SK-N-SH (cell line): Measurements from ENCODE around the gene CCDC178. TPM values are rescaled to one million over a fixed set of nuclear protein-coding genes. Genes with fewer than 3 reads are reported as not detected.

Source experiments
- CTCF ChIA-PET: fragments of 300-600, 350-600 bp; formaldehyde crosslinking; extraction: SDS; loops from one replicate; lab custom pipeline; 2021; lab: Yijun Ruan, JAX
- POLR2A ChIA-PET: fragments of 350-600 bp; sonication (Branson Sonifier 250); formaldehyde crosslinking; extraction: SDS; loops from one replicate; lab custom pipeline; 2020; ENCODE audit warnings: antibody characterized with exemption, inconsistent platforms; lab: Yijun Ruan, JAX
- DNase-seq: peaks from one replicate; pipeline ENCODE4 v3.0.0; 2012
- H2AFZ ChIP-seq: fragments of 200-600 bp; sonication (generic); 2 replicates; pipeline ENCODE4 v1.8.1; 2016; ENCODE audit warnings: antibody characterized with exemption, mild to moderate bottlenecking, low read depth
- H3F3A ChIP-seq: fragments of 200-600 bp; sonication (generic); replicated peaks from 2 replicates; pipeline ENCODE3; 2016; ENCODE audit warnings: antibody characterized with exemption, mild to moderate bottlenecking; ENCODE audit not compliant: insufficient read depth
- H3K27ac ChIP-seq, 2 experiments: fragments of 200-500 bp in 1 of 2; fragments of 200-600 bp in 1 of 2; sonication (Bioruptor generic) in 1 of 2; sonication (generic), shearing (Covaris generic) in 1 of 2; 2 replicates each; pipeline versions ENCODE4 v1.5.1 to v1.6.1; 2014 to 2016; ENCODE audit warnings: low read depth in 2 of 2, inconsistent platforms in 1 of 2, low read length in 1 of 2, mild to moderate bottlenecking in 1 of 2, mixed read lengths in 1 of 2
- H3K27me3 ChIP-seq: fragments of 200-600 bp; sonication (generic), shearing (Covaris generic); 2 replicates; pipeline ENCODE4 v1.6.1; 2016; ENCODE audit warnings: mixed run types; ENCODE audit not compliant: insufficient read depth
- H3K36me3 ChIP-seq, 2 experiments: fragments of 200-500 bp in 1 of 2; fragments of 200-600 bp in 1 of 2; sonication (Bioruptor generic) in 1 of 2; sonication (generic) in 1 of 2; replicated peaks in 1 of 2; 2 replicates each; pipeline versions ENCODE3 to v1.5.1; 2014 to 2016; ENCODE audit warnings: low read length in 1 of 2, mild to moderate bottlenecking in 1 of 2; ENCODE audit not compliant: insufficient read depth in 2 of 2, control insufficient read depth in 1 of 2
- H3K4me1 ChIP-seq, 2 experiments: fragments of 200-500 bp in 1 of 2; fragments of 200-600 bp in 1 of 2; sonication (Bioruptor generic) in 1 of 2; sonication (generic), shearing (Covaris generic) in 1 of 2; 2 replicates each; pipeline versions ENCODE4 v1.5.1 to v1.6.1; 2014 to 2016; ENCODE audit warnings: low read depth in 1 of 2, low read length in 1 of 2, mixed run types in 1 of 2; ENCODE audit not compliant: insufficient read depth in 2 of 2, control insufficient read depth in 1 of 2
- H3K4me2 ChIP-seq: fragments of 200-600 bp; sonication (generic), shearing (Covaris generic); 2 replicates; pipeline ENCODE4 v1.6.1; 2017; ENCODE audit warnings: mixed run types
- H3K4me3 ChIP-seq, 2 experiments: fragments of 200-500 bp in 1 of 2; fragments of 200-600 bp in 1 of 2; sonication (Bioruptor generic) in 1 of 2; sonication (generic), shearing (Covaris generic) in 1 of 2; 2 replicates each; pipeline versions ENCODE4 v1.5.1 to v1.8.1; 2014 to 2016; ENCODE audit warnings: low read depth in 2 of 2, inconsistent platforms in 1 of 2, low read length in 1 of 2, mild to moderate bottlenecking in 1 of 2, mixed read lengths in 1 of 2, moderate library complexity in 1 of 2
- H3K79me2 ChIP-seq: fragments of 200-600 bp; sonication (generic); 2 replicates; pipeline ENCODE4 v1.8.1; 2017; ENCODE audit warnings: mild to moderate bottlenecking; ENCODE audit not compliant: insufficient read depth
- H3K9ac ChIP-seq: fragments of 200-600 bp; sonication (generic); 2 replicates; pipeline ENCODE4 v1.6.1; 2017; ENCODE audit warnings: mixed run types
- H3K9me2 ChIP-seq: fragments of 200-600 bp; sonication (generic); 2 replicates; pipeline ENCODE4 v1.6.1; 2017; ENCODE audit warnings: mixed run types
- H3K9me3 ChIP-seq: fragments of 200-600 bp; sonication (generic); 2 replicates; pipeline ENCODE4 v1.6.1; 2017; ENCODE audit warnings: mixed run types, mild to moderate bottlenecking, moderate library complexity
- H4K20me1 ChIP-seq: fragments of 200-600 bp; sonication (generic); 2 replicates; pipeline ENCODE4 v1.6.1; 2017; ENCODE audit warnings: mild to moderate bottlenecking, mixed run types; ENCODE audit not compliant: insufficient read depth
- CHD2 ChIP-seq: fragments of 150-350 bp; IDR thresholded peaks from 2 replicates; pipeline ENCODE4 v1.6.1; 2018; ENCODE audit warnings: low read length; ENCODE audit not compliant: partially characterized antibody
- ELF1 ChIP-seq: IDR thresholded peaks from 2 replicates; pipeline ENCODE4 v1.4.0; 2012
- EP300 ChIP-seq, 2 experiments: IDR thresholded peaks; 2 replicates each; pipeline versions ENCODE4 v1.4.0 to v1.6.1; 2012; ENCODE audit warnings: borderline replicate concordance in 1 of 2, low read depth in 1 of 2, low read length in 1 of 2
- FOXJ3 ChIP-seq: sonication (generic); formaldehyde crosslinking; IDR thresholded peaks from 2 replicates; pipeline ENCODE4 v1.5.1; 2020; ENCODE audit warnings: mild to moderate bottlenecking, missing genetic modification reagents
- GATA2 ChIP-seq: sonication (generic); formaldehyde crosslinking; IDR thresholded peaks from 2 replicates; pipeline ENCODE4 v1.5.0; 2020; ENCODE audit warnings: mild to moderate bottlenecking, missing genetic modification reagents
- MAX ChIP-seq: IDR thresholded peaks from 2 replicates; pipeline ENCODE4 v1.4.0; 2012; ENCODE audit warnings: low read depth
- PBX3 ChIP-seq: IDR thresholded peaks from 2 replicates; pipeline ENCODE4; 2012
- POLR2AphosphoS5 ChIP-seq: IDR thresholded peaks from 2 replicates; pipeline ENCODE4 v1.6.1; 2012; ENCODE audit warnings: low read depth, low read length
- RCOR1 ChIP-seq: fragments of 150-350 bp; IDR thresholded peaks from 2 replicates; pipeline ENCODE4 v1.6.1; 2017; ENCODE audit warnings: antibody characterized with exemption, low read length
- RFX5 ChIP-seq: IDR thresholded peaks from 2 replicates; pipeline ENCODE4 v1.6.1; 2012; ENCODE audit warnings: mild to moderate bottlenecking, improper control_type of control experiment, low read length
- SIN3A ChIP-seq: IDR thresholded peaks from 2 replicates; pipeline ENCODE4 v1.6.1; 2012; ENCODE audit warnings: low read depth, mild to moderate bottlenecking, low read length, moderate library complexity, borderline replicate concordance
- TEAD4 ChIP-seq: IDR thresholded peaks from 2 replicates; pipeline ENCODE4 v1.4.0; 2012; ENCODE audit warnings: mild to moderate bottlenecking, borderline replicate concordance; ENCODE audit not compliant: insufficient read depth
- YY1 ChIP-seq: IDR thresholded peaks from 2 replicates; pipeline ENCODE4 v1.4.0; 2012; ENCODE audit warnings: low read depth, mild to moderate bottlenecking
- WGBS: methylation state at CpG from one replicate; pipeline ENCODE4 v1.1.6; 2017; ENCODE audit warnings: low lambda C conversion rate; 5-methylcytosine and 5-hydroxymethylcytosine counted together
- polyA plus RNA-seq, 3 experiments: library from polyadenylated mRNA; depleted of rRNA; stranded (reverse); fragments of >200 nt; gene quantifications; 2 replicates each; pipeline ENCODE4 v1.2.3, GENCODE V29; 2012
- TF ChIP-seq, protein P1 (sequence below): fragments of 150-350 bp; IDR thresholded peaks from 2 replicates; pipeline ENCODE4 v1.6.1; 2016; ENCODE audit warnings: mild to moderate bottlenecking, low read depth, low read length
- TF ChIP-seq, protein P2 (sequence below): IDR thresholded peaks from 2 replicates; pipeline ENCODE4 v1.4.0; 2012; ENCODE audit warnings: low read depth, borderline replicate concordance
- TF ChIP-seq, protein P3 (sequence below): IDR thresholded peaks from 2 replicates; pipeline ENCODE4 v1.6.1; 2012; ENCODE audit warnings: mild to moderate bottlenecking, low read depth, low read length, moderate library complexity
- TF ChIP-seq, protein P4 (sequence below): fragments of 150-350 bp; IDR thresholded peaks from 2 replicates; pipeline ENCODE4 v1.6.1; 2017; ENCODE audit warnings: antibody characterized with exemption, low read length, low read depth, borderline replicate concordance

Gene CCDC178
- polyA plus RNA-seq, 1 of the 3 experiments (the other 2 are of a cell fraction): not detected

- CTCF ChIA-PET: no interaction called here
- no peak overlapping the region for H2AFZ ChIP-seq
- no peaks in the 10 kb centered on the region for H3K79me2 ChIP-seq
- H3K9ac ChIP-seq: no peak overlapping the region
- H3K9me2 ChIP-seq: no peaks in the 10 kb centered on the region
- H3K9me3 ChIP-seq: no peaks in the 10 kb centered on the region
- no peaks in the 10 kb centered on the region for H3F3A ChIP-seq
- H3K4me1 ChIP-seq: no peaks in the 10 kb centered on the region; a peak in 1 of 4 replicates
- TF ChIP-seq CHD2 (no peak), EP300 (IDR thresholded peaks at IDR 0.05; ENCODE audit: borderline replicate concordance in 1 of 2, low read depth in 1 of 2, low read length in 1 of 2) (no peak), TEAD4 (no peak), POLR2AphosphoS5 (no peak), RFX5 (no peak), YY1 (no peak), MAX (no peak)
- TF ChIP-seq, protein P1, sequence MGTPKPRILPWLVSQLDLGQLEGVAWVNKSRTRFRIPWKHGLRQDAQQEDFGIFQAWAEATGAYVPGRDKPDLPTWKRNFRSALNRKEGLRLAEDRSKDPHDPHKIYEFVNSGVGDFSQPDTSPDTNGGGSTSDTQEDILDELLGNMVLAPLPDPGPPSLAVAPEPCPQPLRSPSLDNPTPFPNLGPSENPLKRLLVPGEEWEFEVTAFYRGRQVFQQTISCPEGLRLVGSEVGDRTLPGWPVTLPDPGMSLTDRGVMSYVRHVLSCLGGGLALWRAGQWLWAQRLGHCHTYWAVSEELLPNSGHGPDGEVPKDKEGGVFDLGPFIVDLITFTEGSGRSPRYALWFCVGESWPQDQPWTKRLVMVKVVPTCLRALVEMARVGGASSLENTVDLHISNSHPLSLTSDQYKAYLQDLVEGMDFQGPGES: no peak
- no peaks in the 10 kb centered on the region for H3K36me3 ChIP-seq
- no peaks in the 10 kb centered on the region for H4K20me1 ChIP-seq
- no peak overlapping the region for H3K4me3 ChIP-seq
- DNase-seq: no peak
- H3K4me2 ChIP-seq: no peak overlapping the region
- no peak overlapping the region for H3K27ac ChIP-seq
- POLR2A ChIA-PET: no interaction called here
- H3K27me3 ChIP-seq: no peaks in the 10 kb centered on the region
- 27% methylated on average over 5 of the region's 5 CpGs for WGBS
Observed at GRCh38 chr18:33051407-33051806, 389.1 kb downstream of the CCDC178 start.

GRCh38 chr18:33040213-33040612 is 400.3 kb downstream of the CCDC178 start:
- CTCF ChIA-PET: no interaction called here
- Histone ChIP-seq H3K36me3 (no peaks in the 10 kb centered on the region), H2AFZ (no peak overlapping the region), H3K9ac (no peak overlapping the region), H3K79me2 (no peaks in the 10 kb centered on the region), H3K4me2 (no peak overlapping the region), H3F3A (no peaks in the 10 kb centered on the region), H3K9me2 (no peaks in the 10 kb centered on the region), H3K27me3 (no peaks in the 10 kb centered on the region), H3K4me3 (no peak overlapping the region), H3K4me1 (no peaks in the 10 kb centered on the region), H3K9me3 (no peaks in the 10 kb centered on the region), H3K27ac (no peak overlapping the region), H4K20me1 (no peaks in the 10 kb centered on the region)
- POLR2A ChIA-PET: no interaction called here
- DNase-seq: no peak
- TF ChIP-seq, protein P2, sequence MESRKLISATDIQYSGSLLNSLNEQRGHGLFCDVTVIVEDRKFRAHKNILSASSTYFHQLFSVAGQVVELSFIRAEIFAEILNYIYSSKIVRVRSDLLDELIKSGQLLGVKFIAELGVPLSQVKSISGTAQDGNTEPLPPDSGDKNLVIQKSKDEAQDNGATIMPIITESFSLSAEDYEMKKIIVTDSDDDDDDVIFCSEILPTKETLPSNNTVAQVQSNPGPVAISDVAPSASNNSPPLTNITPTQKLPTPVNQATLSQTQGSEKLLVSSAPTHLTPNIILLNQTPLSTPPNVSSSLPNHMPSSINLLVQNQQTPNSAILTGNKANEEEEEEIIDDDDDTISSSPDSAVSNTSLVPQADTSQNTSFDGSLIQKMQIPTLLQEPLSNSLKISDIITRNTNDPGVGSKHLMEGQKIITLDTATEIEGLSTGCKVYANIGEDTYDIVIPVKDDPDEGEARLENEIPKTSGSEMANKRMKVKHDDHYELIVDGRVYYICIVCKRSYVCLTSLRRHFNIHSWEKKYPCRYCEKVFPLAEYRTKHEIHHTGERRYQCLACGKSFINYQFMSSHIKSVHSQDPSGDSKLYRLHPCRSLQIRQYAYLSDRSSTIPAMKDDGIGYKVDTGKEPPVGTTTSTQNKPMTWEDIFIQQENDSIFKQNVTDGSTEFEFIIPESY: no peak
- TF ChIP-seq POLR2AphosphoS5 (no peak), CHD2 (no peak), RCOR1 (no peak), PBX3 (no peak), FOXJ3 (CRISPR knock-in tag) (no peak), ELF1 (no peak), SIN3A (no peak), YY1 (no peak), GATA2 (no peak)
- TF ChIP-seq, protein P3, sequence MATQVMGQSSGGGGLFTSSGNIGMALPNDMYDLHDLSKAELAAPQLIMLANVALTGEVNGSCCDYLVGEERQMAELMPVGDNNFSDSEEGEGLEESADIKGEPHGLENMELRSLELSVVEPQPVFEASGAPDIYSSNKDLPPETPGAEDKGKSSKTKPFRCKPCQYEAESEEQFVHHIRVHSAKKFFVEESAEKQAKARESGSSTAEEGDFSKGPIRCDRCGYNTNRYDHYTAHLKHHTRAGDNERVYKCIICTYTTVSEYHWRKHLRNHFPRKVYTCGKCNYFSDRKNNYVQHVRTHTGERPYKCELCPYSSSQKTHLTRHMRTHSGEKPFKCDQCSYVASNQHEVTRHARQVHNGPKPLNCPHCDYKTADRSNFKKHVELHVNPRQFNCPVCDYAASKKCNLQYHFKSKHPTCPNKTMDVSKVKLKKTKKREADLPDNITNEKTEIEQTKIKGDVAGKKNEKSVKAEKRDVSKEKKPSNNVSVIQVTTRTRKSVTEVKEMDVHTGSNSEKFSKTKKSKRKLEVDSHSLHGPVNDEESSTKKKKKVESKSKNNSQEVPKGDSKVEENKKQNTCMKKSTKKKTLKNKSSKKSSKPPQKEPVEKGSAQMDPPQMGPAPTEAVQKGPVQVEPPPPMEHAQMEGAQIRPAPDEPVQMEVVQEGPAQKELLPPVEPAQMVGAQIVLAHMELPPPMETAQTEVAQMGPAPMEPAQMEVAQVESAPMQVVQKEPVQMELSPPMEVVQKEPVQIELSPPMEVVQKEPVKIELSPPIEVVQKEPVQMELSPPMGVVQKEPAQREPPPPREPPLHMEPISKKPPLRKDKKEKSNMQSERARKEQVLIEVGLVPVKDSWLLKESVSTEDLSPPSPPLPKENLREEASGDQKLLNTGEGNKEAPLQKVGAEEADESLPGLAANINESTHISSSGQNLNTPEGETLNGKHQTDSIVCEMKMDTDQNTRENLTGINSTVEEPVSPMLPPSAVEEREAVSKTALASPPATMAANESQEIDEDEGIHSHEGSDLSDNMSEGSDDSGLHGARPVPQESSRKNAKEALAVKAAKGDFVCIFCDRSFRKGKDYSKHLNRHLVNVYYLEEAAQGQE: no peak
- TF ChIP-seq, protein P4, sequence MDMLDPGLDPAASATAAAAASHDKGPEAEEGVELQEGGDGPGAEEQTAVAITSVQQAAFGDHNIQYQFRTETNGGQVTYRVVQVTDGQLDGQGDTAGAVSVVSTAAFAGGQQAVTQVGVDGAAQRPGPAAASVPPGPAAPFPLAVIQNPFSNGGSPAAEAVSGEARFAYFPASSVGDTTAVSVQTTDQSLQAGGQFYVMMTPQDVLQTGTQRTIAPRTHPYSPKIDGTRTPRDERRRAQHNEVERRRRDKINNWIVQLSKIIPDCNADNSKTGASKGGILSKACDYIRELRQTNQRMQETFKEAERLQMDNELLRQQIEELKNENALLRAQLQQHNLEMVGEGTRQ: no peak
- TF ChIP-seq, protein P1: no peak
